ENCODE results near the gene TMOD3. TPM values are rescaled to one million over a fixed set of nuclear protein-coding genes. Genes with fewer than 3 reads are reported as not detected.

TMOD3 gene
- total and polyA plus RNA-seq, 2 experiments from 2014 or later: 26.1 to 29.9 TPM

GRCh38 chr15:51802593-51802992 is 26.9 kb upstream of the TMOD3 start (continued):
- TF ChIP-seq ETS1 (IDR thresholded peaks at IDR 0.05): no peak
- TF ChIP-seq ZNF462 (CRISPR knock-in tag; IDR thresholded peaks at IDR 0.05): no peak
- no peak for TF ChIP-seq ZNF331 (CRISPR knock-in tag; IDR thresholded peaks at IDR 0.05; ENCODE audit: low read depth)
- TF ChIP-seq EZH2phosphoT487 (IDR thresholded peaks at IDR 0.05; ENCODE audit: unreplicated experiment): no peak
- TF ChIP-seq POLR2AphosphoS5 (IDR thresholded peaks at IDR 0.05; ENCODE audit: low read depth): no peak
- no peak for TF ChIP-seq STAT1 (IDR thresholded peaks at IDR 0.05; ENCODE audit: unreplicated experiment)
- TF ChIP-seq JUNB (IDR thresholded peaks at IDR 0.05; ENCODE audit: unreplicated experiment): no peak
- no peak for TF ChIP-seq EZH2 (IDR thresholded peaks at IDR 0.05; ENCODE audit: low read depth, unreplicated experiment)

- Histone ChIP-seq H3K4me1 (ENCODE audit: insufficient read depth) (no peaks in the 10 kb centered on the region), H3K27me3 (ENCODE audit: insufficient read depth) (no peaks in the 10 kb centered on the region), H3K36me3 (ENCODE audit: insufficient read depth) (0 out of 2 replicates have a peak, but pooled peaks cover 3% of the 10 kb centered on the region), H2AFZ (no peak overlapping the region), H3K4me3 (no peak overlapping the region), H3F3A (replicated peaks; ENCODE audit: low read depth) (no peaks in the 10 kb centered on the region), H3K27ac (ENCODE audit: low read depth) (no peak overlapping the region), H4K20me1 (replicated peaks; ENCODE audit: insufficient read depth) (no peaks in the 10 kb centered on the region), H3K9me2 (ENCODE audit: insufficient read depth) (no peaks in the 10 kb centered on the region), H3K79me2 (replicated peaks; ENCODE audit: insufficient read depth) (no peaks in the 10 kb centered on the region), H3K4me2 (no peak overlapping the region)
- H3K4me3 Mint-ChIP-seq: no peak overlapping the region
- ATAC-seq (no peak), DNase-seq (ENCODE audit: low spot score) (no peak)
- no peaks in the 10 kb centered on the region for H3K9me3 Mint-ChIP-seq
- H3K27me3 Mint-ChIP-seq (ENCODE audit: insufficient read depth, low read depth, poor library complexity): peaks cover 4% of the 10 kb centered on the region
- no peaks in the 10 kb centered on the region for H3K4me1 Mint-ChIP-seq
- no peaks in the 10 kb centered on the region for H3K36me3 Mint-ChIP-seq (ENCODE audit: low read depth)
- no peak overlapping the region for H3K27ac Mint-ChIP-seq
- no peak for TF ChIP-seq REST (IDR thresholded peaks at IDR 0.05; ENCODE audit: unreplicated experiment)
Measured at GRCh38 chr15:51803965-51804364, 25.5 kb upstream of the TMOD3 start.

All from GM23338 (cell line).